GM18868 (cell line): ENCODE measurements around the gene PTPRN2.
"Not testable (repeated sequence)": the region's sequence is repeated elsewhere in the genome, so short reads cannot be mapped to it uniquely, and the experiment has no call there.

Experiments used
- ATAC-seq: cut with Tn5 transposase; IDR thresholded peaks from one replicate; pipeline ENCODE4 v1.9.1; 2021; ENCODE audit warnings: mild to moderate bottlenecking, moderate library complexity; ENCODE audit not compliant: unreplicated experiment

Gene PTPRN2

DNA sequence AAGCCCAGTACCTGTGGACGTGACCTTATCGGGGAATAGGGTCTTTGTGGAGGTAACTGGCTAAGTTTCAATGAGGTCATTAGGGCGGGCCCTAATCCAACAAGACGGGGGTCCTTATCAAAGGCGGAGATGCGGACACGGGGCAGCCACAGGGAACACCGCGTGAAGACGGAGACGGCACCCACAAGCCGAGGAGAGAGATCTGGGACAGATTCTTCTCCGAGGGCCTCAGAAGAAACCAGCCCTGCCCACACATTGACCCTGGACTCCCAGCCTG, 733.9 kb downstream of the PTPRN2 start:
- no peak for ATAC-seq

DNA sequence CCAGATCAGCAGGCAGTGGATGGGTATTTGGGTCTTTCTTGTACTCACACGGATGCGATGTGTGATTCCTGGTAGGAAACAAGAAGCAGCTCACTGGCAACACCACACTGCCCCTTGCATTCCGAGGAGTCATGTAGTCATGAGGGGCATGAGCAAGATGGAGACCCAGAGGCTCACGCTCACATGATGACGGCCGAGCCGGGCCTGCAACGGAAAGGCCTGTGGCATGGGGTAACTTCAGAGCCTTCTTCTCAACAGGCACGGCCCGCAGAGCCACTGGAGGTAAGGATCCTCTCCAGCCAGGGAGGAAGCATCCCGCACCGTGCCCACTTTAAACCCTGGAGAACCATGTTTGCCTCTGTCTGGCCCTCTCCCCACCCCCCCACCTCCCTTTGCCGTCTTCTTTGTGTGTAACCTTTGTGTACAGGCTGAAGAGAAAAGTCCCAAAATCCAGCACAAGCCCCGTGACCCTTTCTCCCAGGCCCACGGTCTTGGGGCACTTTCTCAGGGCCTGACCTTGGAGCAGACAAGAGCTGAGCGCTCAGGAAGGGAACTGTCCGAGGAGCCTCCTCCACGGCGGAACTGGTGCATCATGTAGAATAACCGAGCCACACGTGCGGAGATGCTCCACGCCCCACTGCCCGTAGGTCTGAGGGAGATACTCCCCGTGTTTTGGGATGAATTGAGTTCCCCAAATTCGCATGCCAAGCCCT, 734.4 kb downstream of the PTPRN2 start:
- no peak for ATAC-seq

DNA sequence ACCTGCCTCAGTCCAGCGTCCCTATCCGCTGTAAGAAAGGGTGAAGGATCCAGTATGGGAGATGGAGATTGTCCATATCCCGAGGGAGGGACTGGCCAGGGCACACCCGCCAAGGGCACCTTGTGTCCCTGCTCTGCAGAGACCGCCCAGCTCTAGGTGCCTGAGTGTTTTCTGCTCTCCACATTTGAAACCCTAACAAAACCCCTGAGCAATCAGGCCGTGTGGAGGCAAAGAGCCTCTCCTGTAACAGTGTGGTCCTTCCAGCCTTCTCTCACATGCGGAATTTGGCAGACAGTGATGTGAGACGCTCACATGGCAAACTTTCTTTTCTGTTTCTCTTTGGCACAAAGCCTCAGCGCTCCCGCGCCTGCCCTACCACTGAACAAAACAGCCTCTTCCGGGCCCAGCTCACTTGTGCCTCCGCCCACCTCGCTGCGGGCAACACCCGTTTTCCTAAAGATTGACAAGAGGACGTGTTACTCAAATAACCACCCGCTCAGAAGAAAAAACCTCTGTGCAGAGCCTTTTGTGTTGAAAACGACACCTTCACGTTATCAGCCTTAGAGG, 736.0 kb downstream of the PTPRN2 start:
- no peak for ATAC-seq

DNA sequence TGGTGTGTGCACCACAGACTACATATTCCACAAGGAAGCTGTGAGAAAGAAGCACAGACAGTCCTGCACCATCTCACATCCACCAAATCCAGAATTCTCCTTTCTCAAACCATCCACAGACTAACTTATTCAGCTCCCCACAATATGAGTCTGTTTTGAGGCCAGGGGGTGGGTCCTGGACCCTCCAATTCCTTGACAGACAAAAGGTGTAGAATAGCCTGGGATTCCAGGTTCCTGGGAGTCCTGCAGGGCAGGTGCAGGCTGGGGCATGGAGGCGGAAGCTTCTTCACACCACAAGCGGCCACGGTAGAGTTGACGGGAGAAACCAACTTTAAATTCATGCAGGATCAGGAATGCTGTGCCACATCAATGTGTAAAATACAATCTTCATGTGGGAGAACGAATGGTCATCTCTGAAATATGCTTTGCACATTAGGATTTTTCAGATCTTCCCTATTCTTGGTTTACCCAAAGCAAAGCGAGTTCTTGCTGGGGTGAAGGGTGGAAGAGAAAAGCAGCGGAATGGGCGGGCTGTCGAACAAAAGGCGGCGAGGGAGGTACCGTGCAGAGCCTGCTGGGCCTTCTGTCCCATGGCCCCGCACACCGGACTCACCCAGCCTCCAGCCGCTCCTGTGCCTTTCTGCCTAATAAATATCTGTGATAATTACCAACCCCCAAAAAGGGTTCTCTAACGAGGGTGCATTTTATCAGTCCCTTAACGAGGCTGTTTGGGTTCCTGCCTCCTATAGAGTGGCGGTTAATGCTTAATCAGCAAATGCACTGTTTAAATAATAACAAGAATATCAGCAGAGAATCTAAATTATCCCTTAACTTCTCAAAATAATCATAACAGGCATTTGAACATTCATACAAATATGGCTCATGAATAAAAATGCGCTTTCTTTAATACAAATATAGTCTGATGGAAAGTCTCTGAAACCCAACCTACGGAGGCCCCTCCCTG, 736.9 kb downstream of the PTPRN2 start:
- ATAC-seq: no peak

DNA sequence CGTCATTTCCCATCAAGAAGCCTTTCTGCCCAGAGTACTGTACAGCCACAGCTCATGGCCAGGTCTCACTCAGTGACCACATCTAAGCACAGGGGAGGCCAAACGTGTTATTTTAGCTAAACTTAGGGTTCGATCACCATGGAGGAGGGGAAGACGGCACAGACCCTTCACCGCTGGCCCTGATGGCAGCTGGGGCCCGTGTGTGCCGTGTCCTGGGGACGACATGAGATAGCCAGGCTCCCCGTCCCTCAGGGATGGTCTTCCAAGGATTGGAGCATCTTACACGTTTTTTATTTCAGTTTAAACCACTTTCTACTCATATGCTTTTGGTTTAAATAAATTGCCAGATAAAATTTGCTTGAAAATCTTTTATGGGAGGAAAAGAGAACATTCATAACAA, 737.9 kb downstream of the PTPRN2 start:
- ATAC-seq: no peak

DNA sequence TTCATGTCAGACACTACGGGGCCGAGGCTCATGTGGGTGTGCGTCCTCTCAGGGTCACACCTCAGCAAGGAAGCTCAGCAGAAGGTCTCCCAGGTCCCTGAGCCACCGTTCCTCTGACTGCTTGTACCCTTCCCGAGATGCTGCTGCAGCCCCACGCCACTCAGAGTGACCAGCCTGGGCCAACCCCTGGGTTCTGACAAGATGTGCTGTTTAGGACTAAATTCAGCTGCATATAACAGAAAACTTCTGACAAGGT, 738.4 kb downstream of the PTPRN2 start:
- no peak for ATAC-seq

DNA sequence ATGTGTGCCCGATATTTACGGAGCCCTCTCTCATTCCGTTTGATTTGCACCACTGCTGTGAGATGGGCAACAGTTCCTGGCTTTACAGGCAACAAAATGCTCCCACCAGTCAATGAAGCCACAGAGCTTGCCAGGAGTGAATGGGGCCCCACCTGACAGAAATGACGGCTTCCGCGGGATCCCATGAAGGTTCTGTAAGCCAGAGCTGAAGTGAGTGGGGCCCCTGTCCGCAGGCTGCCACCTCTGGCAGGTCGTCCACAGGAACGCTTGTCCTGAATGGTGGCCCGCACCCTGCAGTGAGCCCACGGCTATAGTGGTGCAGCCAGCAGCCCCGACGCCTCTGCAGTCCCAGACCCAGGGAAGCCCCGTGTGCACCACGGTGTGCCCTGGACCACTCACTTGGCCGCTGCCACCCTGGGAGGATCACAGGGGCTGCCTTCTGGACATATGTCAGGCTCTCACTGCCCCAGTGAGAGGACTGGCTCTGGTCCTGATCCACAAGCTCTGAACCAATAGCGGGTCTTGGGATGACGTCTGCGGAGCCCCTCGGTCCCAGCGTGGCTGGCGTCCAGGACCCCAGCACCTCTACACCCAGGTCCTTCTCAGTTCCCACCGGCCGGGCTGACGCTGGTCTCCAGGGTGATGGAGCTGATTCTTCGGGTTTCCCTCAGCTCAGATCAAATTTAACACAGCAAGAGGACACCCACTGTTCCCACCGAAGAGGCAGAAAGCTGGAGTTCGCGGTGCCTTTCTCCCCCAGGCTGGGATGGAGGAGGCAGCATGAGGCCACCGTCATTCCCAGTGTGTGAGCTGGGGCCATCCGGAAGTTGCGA, 738.9 kb downstream of the PTPRN2 start:
- ATAC-seq: no peak

DNA sequence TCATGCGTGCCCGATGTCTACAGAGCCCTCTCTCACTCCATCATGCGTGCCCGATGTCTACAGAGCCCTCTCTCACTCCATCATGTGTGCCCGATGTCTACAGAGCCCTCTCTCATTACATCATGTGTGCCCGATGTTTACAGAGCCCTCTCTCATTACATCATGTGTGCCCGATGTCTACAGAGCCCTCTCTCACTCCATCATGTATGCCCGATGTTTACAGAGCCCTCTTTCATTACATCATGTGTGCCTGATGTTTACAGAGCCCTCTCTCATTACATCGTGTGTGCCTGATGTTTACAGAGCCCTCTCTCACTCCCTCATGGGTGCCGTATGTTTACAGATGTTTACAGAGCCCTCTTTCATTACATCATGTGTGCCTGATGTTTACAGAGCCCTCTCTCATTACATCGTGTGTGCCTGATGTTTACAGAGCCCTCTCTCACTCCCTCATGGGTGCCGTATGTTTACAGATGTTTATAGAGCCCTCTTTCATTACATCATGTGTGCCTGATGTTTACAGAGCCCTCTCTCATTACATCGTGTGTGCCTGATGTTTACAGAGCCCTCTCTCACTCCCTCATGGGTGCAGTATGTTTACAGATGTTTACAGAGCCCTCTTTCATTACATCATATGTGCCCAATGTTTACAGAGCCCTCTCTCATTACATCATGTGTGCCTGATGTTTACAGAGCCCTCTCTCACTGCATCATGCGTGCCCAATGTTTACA, 739.7 kb downstream of the PTPRN2 start:
- not testable (repeated sequence) for ATAC-seq

DNA sequence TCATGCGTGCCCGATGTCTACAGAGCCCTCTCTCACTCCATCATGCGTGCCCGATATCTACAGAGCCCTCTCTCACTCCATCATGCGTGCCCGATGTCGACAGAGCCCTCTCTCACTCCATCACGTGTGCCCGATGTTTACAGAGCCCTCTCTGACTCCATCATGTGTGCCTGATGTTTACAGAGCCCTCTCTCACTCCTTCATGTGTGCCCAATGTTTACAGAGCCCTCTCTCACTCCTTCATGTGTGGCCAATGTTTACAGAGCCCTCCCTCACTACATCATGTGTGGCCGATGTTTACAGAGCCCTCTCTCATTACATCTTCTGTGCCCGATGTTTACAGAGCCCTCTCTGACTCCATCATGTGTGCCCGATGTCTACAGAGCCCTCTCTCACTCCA, 740.9 kb downstream of the PTPRN2 start:
- not testable (repeated sequence) for ATAC-seq

DNA sequence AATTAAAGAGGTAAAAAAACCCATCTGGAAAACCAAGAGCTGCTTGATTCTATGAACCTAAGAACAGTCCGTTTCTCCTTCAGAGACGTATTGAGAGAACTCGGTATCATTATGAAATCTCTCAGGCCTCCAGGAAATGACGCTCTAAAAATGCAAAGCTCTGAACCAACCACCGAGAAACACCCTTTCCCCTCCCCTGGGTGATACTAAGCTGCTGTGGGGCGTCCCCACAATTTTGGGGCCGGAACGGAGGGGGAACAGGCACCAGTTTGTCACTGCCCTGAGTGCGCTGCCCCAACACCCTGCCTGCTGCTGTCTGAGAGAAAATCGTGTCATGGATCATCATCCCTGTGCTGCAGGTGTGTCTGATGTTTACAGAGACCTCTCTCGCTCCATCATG, 741.4 kb downstream of the PTPRN2 start:
- ATAC-seq: no peak

DNA sequence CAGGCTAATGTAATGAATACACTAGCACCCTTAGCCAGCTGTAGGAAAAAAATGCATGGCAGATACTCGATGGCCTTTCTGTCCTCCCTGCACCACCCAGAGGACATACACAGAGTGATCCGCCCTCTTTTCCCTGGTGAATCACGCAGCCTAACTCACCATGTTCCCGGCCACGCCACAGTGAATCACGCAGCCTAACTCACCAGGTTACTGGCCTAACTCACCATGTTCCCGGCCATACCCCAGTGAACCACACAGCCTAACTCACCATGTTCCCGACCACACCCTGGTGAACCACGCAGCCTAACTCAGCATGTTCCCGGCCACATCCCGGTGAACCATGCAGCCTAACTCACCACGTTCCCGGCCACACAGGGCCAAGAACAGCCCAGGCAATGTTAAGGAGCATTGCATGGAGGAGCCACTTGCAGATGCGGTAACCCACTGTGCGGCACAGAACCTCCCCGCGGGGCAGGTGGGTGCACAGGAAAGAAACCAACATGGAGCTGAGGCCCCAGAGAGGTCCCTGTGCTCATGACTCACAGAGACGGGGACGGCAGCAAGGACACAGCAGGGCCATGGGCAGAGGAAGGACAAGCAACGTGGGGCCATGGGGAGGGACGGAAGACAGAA, 742.3 kb downstream of the PTPRN2 start:
- no peak for ATAC-seq

DNA sequence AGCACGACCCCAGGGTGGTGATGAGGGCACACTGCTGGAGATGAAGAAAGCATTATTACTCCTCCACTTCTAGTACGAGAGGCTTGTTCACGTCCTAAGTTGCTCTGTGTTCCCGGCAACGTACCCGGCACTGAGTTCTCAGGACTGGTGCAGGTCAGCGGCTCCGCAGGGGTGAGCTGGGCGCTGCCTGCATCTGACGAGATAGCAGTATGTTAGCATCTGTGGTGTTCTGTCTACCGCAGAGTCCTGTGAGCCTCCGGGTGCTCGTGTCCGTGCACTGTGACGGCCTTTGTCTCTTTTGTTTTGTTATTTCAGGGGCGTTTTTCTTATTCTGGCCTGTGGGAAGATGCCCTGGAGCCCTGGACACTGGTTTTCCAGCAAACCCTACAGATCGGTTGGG, 743.0 kb downstream of the PTPRN2 start:
- no peak for ATAC-seq

DNA sequence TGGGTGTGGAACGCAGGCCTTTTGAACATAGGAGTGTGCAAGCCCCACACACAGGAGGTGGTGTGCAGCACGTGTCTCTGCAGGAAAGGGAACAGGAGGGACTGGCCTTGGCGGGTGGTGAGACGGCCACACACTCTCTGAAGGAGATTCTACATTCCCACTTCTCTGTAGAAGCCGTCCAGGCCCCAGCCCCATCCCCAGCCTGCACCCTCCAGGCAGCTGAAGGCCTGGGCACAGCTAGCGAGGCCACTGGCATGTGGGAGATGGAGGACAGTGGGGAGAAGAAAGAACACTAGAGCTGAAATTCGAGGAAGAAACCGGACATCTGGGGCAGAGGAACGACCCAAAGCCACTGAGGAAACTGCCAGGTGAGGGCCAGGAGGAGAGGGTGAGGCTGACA, 743.5 kb downstream of the PTPRN2 start:
- no peak for ATAC-seq

DNA sequence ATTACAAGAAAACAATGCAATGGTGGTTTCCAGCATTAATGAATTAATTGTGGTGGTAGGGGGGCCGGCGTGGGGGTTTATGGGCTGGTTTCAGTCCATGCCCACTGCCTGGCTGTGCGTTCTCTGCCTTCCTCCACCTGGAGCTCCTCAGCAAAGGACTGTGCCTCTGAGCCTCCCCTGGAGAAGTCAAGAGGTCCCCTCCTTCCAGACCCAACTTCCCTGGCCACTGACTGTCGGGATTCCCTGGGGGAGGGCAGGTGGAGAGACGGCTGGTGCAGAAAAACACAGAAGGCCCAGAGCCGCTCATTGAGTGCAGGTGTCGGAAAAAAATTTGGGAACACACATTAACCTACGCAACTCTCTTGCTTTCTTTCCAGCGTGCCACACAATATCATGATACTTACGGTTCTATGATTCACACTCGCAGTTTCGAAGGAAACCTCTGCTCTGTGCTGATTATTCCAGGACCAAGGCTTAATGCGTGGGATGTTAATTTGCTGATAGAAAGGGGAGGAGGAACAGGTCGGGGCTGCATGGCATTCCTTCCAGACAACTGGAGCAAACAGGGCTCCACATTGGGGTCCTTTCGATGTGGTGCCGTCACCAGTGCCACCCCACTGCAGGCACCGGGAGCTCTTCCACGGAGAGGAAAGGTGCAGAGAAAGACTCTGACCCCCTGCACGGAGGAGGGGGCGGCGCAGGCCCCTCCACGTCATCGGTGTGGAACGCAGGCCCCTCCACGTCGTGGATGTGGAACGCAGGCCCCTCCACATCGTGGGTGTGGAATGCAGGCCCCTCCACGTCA, 744.1 kb downstream of the PTPRN2 start:
- ATAC-seq: no peak

DNA sequence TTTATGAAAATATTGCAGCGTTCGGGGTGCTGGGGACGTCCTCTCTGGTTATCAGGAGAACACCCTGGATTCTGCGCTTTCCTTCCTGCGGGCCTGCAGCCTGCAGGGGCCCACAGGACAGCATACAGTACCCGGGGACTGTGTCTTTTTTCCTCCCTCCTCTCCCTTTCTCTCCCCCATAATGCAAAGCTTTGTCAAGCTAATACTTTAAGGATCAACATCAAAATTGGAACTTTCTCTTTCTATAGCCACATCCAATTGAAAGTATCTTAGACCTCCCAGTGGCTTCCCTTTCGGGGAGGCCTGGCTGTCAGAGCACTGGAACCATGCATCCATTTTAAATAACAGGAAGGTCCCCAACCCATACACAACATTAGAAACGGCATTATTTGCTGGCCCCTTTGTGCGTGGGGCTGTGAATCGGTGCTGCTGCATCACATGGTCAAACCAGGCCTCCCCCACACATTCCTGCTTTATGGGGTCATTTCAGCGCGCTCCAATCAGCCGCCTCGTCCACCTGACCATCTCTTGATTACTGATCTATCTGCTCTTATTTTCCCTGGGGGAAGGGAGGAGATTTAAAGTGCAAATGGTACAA, 745.8 kb downstream of the PTPRN2 start:
- ATAC-seq: no peak

DNA sequence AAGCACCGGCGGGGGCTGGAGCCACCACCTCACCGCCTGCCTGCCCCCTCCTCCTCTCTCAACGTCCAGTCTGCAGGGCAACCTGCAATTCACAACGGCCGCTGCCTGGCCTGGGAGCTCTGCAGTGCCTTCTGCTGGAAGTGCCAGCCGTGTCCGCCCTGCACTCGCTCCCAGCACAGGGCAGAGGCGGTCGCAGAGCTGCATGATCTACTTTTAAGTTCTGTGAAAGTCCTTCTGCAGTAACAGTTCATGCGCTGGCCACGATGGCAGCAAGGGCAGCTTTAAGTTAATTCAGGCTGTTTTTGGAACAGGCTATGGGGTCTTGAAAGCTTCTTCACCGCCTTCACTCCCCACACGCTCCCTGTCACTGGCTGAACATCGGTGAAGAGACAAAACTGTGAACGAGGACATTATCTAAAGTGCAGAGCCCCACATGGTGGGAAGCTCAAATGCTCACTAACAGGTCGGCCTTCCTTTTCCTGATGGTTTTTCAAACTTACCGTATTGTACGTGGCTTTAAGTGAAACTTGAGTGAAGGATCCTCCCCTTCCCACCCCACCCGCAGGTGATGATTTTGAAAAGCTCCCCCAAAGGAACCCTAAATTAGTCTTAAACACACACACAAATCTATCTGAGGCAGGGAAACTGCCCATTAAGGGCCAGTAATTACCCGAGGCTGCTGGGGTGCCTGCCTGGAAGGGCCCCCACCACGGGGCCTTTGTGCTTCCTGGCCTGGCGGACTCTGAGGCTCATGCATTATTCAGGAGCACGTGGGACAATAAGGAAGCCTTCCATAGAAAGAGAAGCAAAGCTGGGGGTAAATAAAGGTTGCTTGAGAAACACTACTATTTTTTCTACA, 746.5 kb downstream of the PTPRN2 start:
- ATAC-seq: no peak

DNA sequence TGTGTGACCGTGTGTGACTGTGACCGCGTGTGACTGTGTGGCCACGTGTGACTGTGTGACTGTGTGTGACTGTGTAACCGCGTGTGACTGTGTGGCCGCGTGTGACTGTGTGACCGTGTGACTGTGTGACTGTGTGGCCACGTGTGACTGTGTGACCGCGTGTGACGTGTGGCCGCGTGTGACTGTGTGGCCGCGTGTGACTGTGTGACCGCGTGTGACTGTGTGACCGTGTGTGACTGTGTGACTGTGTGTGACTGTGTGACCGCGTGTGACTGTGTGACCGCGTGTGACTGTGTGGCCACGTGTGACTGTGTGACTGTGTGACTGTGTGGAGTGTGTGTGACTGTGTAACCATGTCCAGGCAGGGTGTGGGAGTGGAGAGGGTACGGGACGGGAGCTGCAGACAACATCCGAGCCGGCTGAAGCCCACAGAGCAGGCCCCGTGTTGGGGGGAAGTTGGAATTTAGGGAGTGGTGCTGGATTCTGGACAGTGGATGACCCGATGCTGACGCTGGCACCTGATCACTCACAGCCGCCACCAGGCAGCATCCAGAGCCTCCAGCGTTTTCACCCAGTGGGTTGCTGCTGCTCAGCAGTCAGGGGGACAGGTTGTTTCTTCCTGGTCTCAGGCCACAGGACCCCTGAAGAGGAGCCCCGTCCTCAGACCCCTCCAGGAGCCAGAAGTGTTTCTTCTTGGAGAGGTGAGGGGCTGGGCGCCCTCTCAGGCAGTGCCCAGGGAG, 747.3 kb downstream of the PTPRN2 start:
- ATAC-seq: no peak
